ENCODE measurements around the gene GCNT1. TPM values are rescaled to one million over a fixed set of nuclear protein-coding genes. Genes with fewer than 3 reads are reported as not detected.
"Not testable (repeated sequence)": the region's sequence is repeated elsewhere in the genome, so short reads cannot be mapped to it uniquely, and the experiment has no call there.

The GCNT1 gene
- total RNA-seq, 4 donors from 2014 or later, result 3.7 to 12.1 (median 6.0) TPM

DNA sequence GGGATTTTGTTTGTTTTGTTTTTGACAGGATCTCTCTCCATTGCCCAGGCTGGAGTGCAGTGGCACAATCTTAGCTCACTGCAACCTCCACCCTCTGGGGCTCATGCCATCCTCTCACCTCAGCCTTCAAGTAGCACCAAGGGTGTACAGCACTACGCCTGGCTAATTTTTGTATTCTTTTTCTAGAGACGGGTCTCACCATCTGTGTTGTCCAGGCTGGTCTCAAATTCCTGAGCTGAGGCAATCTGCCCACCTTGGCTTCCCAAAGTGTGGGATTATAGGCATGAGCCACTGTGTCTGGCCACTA lies 7.3 kb downstream of the GCNT1 start:
- no peak for DNase-seq (ENCODE audit: low spot score in 2 of 2)
- H3K4me3 ChIP-seq (ENCODE audit: low read depth, poor library complexity, severe bottlenecking), result no peak overlapping the region
- intact Hi-C loops (cut with DNase I; ENCODE audit: low total_unique reads), result no loop called here
- WGBS, 2 donors, result 80 to 92% methylated on average over 2 of the region's 2 CpGs
- TF ChIP-seq, protein P1, sequence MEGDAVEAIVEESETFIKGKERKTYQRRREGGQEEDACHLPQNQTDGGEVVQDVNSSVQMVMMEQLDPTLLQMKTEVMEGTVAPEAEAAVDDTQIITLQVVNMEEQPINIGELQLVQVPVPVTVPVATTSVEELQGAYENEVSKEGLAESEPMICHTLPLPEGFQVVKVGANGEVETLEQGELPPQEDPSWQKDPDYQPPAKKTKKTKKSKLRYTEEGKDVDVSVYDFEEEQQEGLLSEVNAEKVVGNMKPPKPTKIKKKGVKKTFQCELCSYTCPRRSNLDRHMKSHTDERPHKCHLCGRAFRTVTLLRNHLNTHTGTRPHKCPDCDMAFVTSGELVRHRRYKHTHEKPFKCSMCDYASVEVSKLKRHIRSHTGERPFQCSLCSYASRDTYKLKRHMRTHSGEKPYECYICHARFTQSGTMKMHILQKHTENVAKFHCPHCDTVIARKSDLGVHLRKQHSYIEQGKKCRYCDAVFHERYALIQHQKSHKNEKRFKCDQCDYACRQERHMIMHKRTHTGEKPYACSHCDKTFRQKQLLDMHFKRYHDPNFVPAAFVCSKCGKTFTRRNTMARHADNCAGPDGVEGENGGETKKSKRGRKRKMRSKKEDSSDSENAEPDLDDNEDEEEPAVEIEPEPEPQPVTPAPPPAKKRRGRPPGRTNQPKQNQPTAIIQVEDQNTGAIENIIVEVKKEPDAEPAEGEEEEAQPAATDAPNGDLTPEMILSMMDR (IDR thresholded peaks at IDR 0.05), result no peak
- no peak for TF ChIP-seq POLR2A (IDR thresholded peaks at IDR 0.05)

GRCh38 chr9:76474419-76474818 lies 15.4 kb downstream of the GCNT1 start:
- no peak overlapping the region for H3K4me3 ChIP-seq (ENCODE audit: low read depth, poor library complexity, severe bottlenecking)
- WGBS, 2 donors, result 78 to 92% methylated on average over 3 of the region's 3 CpGs
- no peak for DNase-seq (ENCODE audit: low spot score in 2 of 2)
- TF ChIP-seq POLR2A (IDR thresholded peaks at IDR 0.05), result no peak
- TF ChIP-seq, protein P1 (IDR thresholded peaks at IDR 0.05), result no peak
- intact Hi-C loops (cut with DNase I; ENCODE audit: low total_unique reads), result no loop called here

- no peak for TF ChIP-seq POLR2A (IDR thresholded peaks at IDR 0.05)
- TF ChIP-seq, protein P1 (IDR thresholded peaks at IDR 0.05), result no peak
- no peak overlapping the region for H3K4me3 ChIP-seq (ENCODE audit: low read depth, poor library complexity, severe bottlenecking)
- WGBS, 2 donors, result 84 to 87% methylated on average over 4 of the region's 4 CpGs
- intact Hi-C loops (cut with DNase I; ENCODE audit: low total_unique reads), result no loop called here
- no peak for DNase-seq (ENCODE audit: low spot score in 2 of 2)
Measured at GRCh38 chr9:76475686-76476085, 16.7 kb downstream of the GCNT1 start.

- DNase-seq (ENCODE audit: low spot score in 2 of 2), result not testable (repeated sequence)
Measured at GRCh38 chr9:76477818-76478217, 18.8 kb downstream of the GCNT1 start.

DNA sequence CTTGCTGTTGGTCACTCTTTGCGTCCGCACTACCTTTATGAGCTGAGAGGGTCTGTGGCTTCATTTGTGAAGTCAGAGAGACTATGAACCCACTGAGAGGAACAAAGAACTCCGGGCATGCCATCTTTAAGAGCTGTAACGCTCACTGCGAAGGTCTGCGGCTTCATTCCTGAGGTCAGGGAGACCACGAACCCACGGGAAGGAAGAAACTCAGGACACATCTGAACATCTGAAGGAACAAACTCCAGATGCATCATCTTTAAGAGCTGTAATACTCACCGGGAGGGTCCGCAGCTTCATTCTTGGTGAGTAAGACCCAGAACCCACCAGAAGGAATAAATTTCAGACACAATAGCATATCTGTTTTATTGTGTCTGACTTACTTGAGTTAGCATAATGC lies 19.2 kb downstream of the GCNT1 start:
- no peak for DNase-seq (ENCODE audit: low spot score in 2 of 2)
- TF ChIP-seq POLR2A (IDR thresholded peaks at IDR 0.05), result no peak
- TF ChIP-seq, protein P1 (IDR thresholded peaks at IDR 0.05), result no peak
- WGBS, 2 donors, result 83 to 95% methylated on average over 10 of the region's 10 CpGs
- H3K4me3 ChIP-seq (ENCODE audit: low read depth, poor library complexity, severe bottlenecking), result no peak overlapping the region
- intact Hi-C loops (cut with DNase I; ENCODE audit: low total_unique reads), result no loop called here

More at GRCh38 chr9:76477818-76478217, 18.8 kb downstream of the GCNT1 start:
- H3K4me3 ChIP-seq (ENCODE audit: low read depth, poor library complexity, severe bottlenecking); intact Hi-C loops (cut with DNase I; ENCODE audit: low total_unique reads): not testable (repeated sequence)
- 79 to 82% methylated on average over 7 of the region's 7 CpGs for WGBS, 2 donors

DNA sequence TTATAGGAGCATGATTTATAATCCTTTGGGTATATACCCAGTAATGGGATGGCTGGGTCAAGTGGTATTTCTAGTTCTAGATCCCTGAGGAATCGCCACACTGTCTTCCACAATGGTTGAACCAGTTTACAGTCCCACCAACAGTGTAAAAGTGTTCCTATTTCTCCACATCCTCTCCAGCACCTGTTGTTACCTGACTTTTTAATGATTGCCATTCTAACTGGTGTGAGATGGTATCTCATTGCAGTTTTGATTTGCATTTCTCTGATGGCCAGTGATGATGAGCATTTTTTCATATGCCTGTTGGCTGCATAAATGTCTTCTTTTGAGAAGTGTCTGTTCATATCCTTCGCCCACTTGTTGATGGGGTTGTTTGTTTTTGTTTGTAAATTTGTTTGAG lies 20.4 kb downstream of the GCNT1 start:
- H3K4me3 ChIP-seq (ENCODE audit: low read depth, poor library complexity, severe bottlenecking); DNase-seq (ENCODE audit: low spot score in 2 of 2); intact Hi-C loops (cut with DNase I; ENCODE audit: low total_unique reads): not testable (repeated sequence)
- WGBS, 2 donors, result 89 to 90% methylated on average over 2 of the region's 2 CpGs

GRCh38 chr9:76486151-76486550 lies 27.2 kb downstream of the GCNT1 start:
- DNase-seq (ENCODE audit: low spot score in 2 of 2), result no peak
- TF ChIP-seq, protein P1 (IDR thresholded peaks at IDR 0.05), result no peak
- no peak for TF ChIP-seq POLR2A (IDR thresholded peaks at IDR 0.05)
- H3K4me3 ChIP-seq (ENCODE audit: low read depth, poor library complexity, severe bottlenecking), result no peak overlapping the region
- 90 to 94% methylated on average over 2 of the region's 2 CpGs for WGBS, 2 donors
- intact Hi-C loops (cut with DNase I; ENCODE audit: low total_unique reads), result no loop called here

Data from lower leg skin (tissue), 4 donors.